HUES6 (cell line): ENCODE measurements around the gene ZCCHC4.

ENCODE experiments used
- H3K27ac ChIP-seq: 2 replicates; pipeline ENCODE4 v1.7.0; 2013; ENCODE audit warnings: low read depth, mild to moderate bottlenecking, low read length, inconsistent platforms
- H3K27me3 ChIP-seq: 2 replicates; pipeline ENCODE4 v1.6.1; 2013; ENCODE audit warnings: low read length; ENCODE audit not compliant: control insufficient read depth, insufficient read depth
- H3K36me3 ChIP-seq: 2 replicates; pipeline ENCODE4 v1.6.1; 2013; ENCODE audit warnings: low read length; ENCODE audit not compliant: control insufficient read depth, insufficient read depth
- H3K4me1 ChIP-seq: 2 replicates; pipeline ENCODE4 v1.6.1; 2013; ENCODE audit warnings: low read length; ENCODE audit not compliant: control insufficient read depth, insufficient read depth
- H3K4me3 ChIP-seq: 2 replicates; pipeline ENCODE4 v1.5.1; 2013; ENCODE audit warnings: low read depth, low read length
- H3K9ac ChIP-seq: one replicate; pipeline ENCODE4 v1.6.1; 2013; ENCODE audit warnings: mild to moderate bottlenecking, low read length
- H3K9me3 ChIP-seq: 2 replicates; pipeline ENCODE4 v1.6.1; 2013; ENCODE audit warnings: low read depth, low read length; ENCODE audit not compliant: control insufficient read depth, insufficient read depth

The ZCCHC4 gene

GRCh38 chr4:25312496-25313200 lies at the start of gene ZCCHC4:
TSS of gene ZCCHC4 (plus strand) at chr4:25312774. CDS start at chr4:25312810, 36 bp downstream.
- Histone ChIP-seq H3K4me1 (no peaks in the 10 kb centered on the region), H3K36me3 (peaks cover 11% of the 10 kb centered on the region), H3K4me3 (peak within 1 kb of the TSS; percentile 84), H3K27me3 (no peaks in the 10 kb centered on the region), H3K9ac (peak within 1 kb of the TSS; percentile 83), H3K9me3 (no peaks in the 10 kb centered on the region), H3K27ac (peak within 1 kb of the TSS; percentile 11; the same call in 1 of the 2 replicates)

GRCh38 chr4:25271866-25272265 lies 40.7 kb upstream of the ZCCHC4 start:
- Histone ChIP-seq H3K36me3 (peaks cover 7% of the 10 kb centered on the region; the same call in 1 of the 2 replicates), H3K9ac (no peak overlapping the region), H3K4me3 (no peak overlapping the region), H3K9me3 (no peaks in the 10 kb centered on the region), H3K27ac (no peak overlapping the region), H3K4me1 (no peaks in the 10 kb centered on the region), H3K27me3 (no peaks in the 10 kb centered on the region)

GRCh38 chr4:25280210-25280609 lies 32.4 kb upstream of the ZCCHC4 start:
- no peaks in the 10 kb centered on the region for H3K9me3 ChIP-seq
- no peak overlapping the region for H3K4me3 ChIP-seq
- no peak overlapping the region for H3K9ac ChIP-seq
- H3K27ac ChIP-seq: no peak overlapping the region
- H3K27me3 ChIP-seq: no peaks in the 10 kb centered on the region
- no peaks in the 10 kb centered on the region for H3K36me3 ChIP-seq
- no peaks in the 10 kb centered on the region for H3K4me1 ChIP-seq

DNA sequence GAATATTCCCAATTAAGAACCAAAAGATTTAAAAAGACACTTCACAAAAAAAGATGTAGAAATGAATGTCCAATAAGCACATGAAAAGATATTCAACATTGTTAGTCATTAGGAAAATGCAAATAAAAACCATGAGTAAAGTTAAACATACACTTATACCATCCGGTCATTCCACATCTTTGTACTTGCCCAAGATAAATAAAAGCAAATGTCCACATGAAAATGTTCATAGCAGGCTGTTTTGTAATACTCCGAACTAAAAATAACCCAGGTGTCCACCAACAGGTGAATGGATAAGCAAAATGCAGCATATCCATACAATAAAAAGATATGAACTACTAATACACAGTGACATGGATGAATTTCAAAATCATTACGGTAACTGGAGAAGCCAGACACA lies 28.6 kb upstream of the ZCCHC4 start:
- H3K27ac ChIP-seq: no peak overlapping the region
- H3K4me1 ChIP-seq: no peaks in the 10 kb centered on the region
- H3K36me3 ChIP-seq: no peaks in the 10 kb centered on the region
- 0 out of 2 replicates have a peak, but pooled peaks cover 3% of the 10 kb centered on the region for H3K9me3 ChIP-seq
- H3K9ac ChIP-seq: no peak overlapping the region
- H3K4me3 ChIP-seq: no peak overlapping the region
- H3K27me3 ChIP-seq: no peaks in the 10 kb centered on the region

GRCh38 chr4:25284466-25284865 lies 28.1 kb upstream of the ZCCHC4 start:
- 0 out of 2 replicates have a peak, but pooled peaks cover 3% of the 10 kb centered on the region for H3K9me3 ChIP-seq
- no peak overlapping the region for H3K27ac ChIP-seq
- H3K9ac ChIP-seq: no peak overlapping the region

GRCh38 chr4:25290490-25291067 lies 22.0 kb upstream of the ZCCHC4 start:
- Histone ChIP-seq H3K27ac (no peak overlapping the region), H3K4me1 (peaks cover 8% of the 10 kb centered on the region; the same call in 1 of the 2 replicates), H3K9ac (no peak overlapping the region), H3K9me3 (0 out of 2 replicates have a peak, but pooled peaks cover 3% of the 10 kb centered on the region), H3K36me3 (no peaks in the 10 kb centered on the region), H3K4me3 (no peak overlapping the region), H3K27me3 (no peaks in the 10 kb centered on the region)

More at GRCh38 chr4:25284466-25284865, 28.1 kb upstream of the ZCCHC4 start:
- no peaks in the 10 kb centered on the region for H3K36me3 ChIP-seq
- H3K4me3 ChIP-seq: no peak overlapping the region
- no peaks in the 10 kb centered on the region for H3K27me3 ChIP-seq
- no peaks in the 10 kb centered on the region for H3K4me1 ChIP-seq

- Histone ChIP-seq H3K4me3 (no peak overlapping the region), H3K27me3 (no peaks in the 10 kb centered on the region), H3K4me1 (peaks cover 8% of the 10 kb centered on the region; the same call in 1 of the 2 replicates), H3K36me3 (no peaks in the 10 kb centered on the region), H3K27ac (no peak overlapping the region), H3K9me3 (0 out of 2 replicates have a peak, but pooled peaks cover 3% of the 10 kb centered on the region), H3K9ac (no peak overlapping the region)
These were observed 21.3 kb upstream of the ZCCHC4 start for GRCh38 chr4:25291158-25291733.

GRCh38 chr4:25297528-25298242 lies 14.9 kb upstream of the ZCCHC4 start:
- H3K4me1 ChIP-seq: no peaks in the 10 kb centered on the region
- H3K27ac ChIP-seq: no peak overlapping the region
- no peaks in the 10 kb centered on the region for H3K36me3 ChIP-seq
- H3K9me3 ChIP-seq: no peaks in the 10 kb centered on the region
- no peak overlapping the region for H3K9ac ChIP-seq
- H3K4me3 ChIP-seq: no peak overlapping the region
- H3K27me3 ChIP-seq: no peaks in the 10 kb centered on the region

GRCh38 chr4:25299476-25300203 lies 12.9 kb upstream of the ZCCHC4 start:
- Histone ChIP-seq H3K4me3 (no peak overlapping the region), H3K27ac (no peak overlapping the region), H3K9ac (no peak overlapping the region), H3K4me1 (no peaks in the 10 kb centered on the region), H3K36me3 (no peaks in the 10 kb centered on the region), H3K27me3 (no peaks in the 10 kb centered on the region), H3K9me3 (no peaks in the 10 kb centered on the region)

GRCh38 chr4:25301471-25301870 lies 11.1 kb upstream of the ZCCHC4 start:
- Histone ChIP-seq H3K27ac (no peak overlapping the region), H3K4me3 (no peak overlapping the region), H3K27me3 (no peaks in the 10 kb centered on the region), H3K9ac (no peak overlapping the region), H3K4me1 (no peaks in the 10 kb centered on the region), H3K36me3 (no peaks in the 10 kb centered on the region), H3K9me3 (no peaks in the 10 kb centered on the region)
